ENCODE measurements around the gene HBS1L.

Gene HBS1L

GRCh38 chr6:135038335-135038734 lies 16.3 kb downstream of the HBS1L start:
- DNase-seq (ENCODE audit: extremely low spot score), result no peak
- no peak for TF ChIP-seq CTCF (IDR thresholded peaks at IDR 0.05; ENCODE audit: control extremely low read depth, extremely low read depth, low read depth, missing control alignments)
- POLR2A ChIA-PET, result no interaction called here
- CTCF ChIA-PET, result interaction anchor here (2.1 to 2.4 kb wide), 2 partner anchors 9 to 16 kb away, joined by 6 to 8 read pairs; partner anchors contain the start of gene HBS1L

- ChIA-PET POLR2A (no interaction called here), CTCF (no interaction called here)
- no peak for DNase-seq (ENCODE audit: extremely low spot score)
- TF ChIP-seq CTCF (IDR thresholded peaks at IDR 0.05; ENCODE audit: control extremely low read depth, extremely low read depth, low read depth, missing control alignments), result no peak
Observed at GRCh38 chr6:135037541-135037940, 17.1 kb downstream of the HBS1L start.

DNA sequence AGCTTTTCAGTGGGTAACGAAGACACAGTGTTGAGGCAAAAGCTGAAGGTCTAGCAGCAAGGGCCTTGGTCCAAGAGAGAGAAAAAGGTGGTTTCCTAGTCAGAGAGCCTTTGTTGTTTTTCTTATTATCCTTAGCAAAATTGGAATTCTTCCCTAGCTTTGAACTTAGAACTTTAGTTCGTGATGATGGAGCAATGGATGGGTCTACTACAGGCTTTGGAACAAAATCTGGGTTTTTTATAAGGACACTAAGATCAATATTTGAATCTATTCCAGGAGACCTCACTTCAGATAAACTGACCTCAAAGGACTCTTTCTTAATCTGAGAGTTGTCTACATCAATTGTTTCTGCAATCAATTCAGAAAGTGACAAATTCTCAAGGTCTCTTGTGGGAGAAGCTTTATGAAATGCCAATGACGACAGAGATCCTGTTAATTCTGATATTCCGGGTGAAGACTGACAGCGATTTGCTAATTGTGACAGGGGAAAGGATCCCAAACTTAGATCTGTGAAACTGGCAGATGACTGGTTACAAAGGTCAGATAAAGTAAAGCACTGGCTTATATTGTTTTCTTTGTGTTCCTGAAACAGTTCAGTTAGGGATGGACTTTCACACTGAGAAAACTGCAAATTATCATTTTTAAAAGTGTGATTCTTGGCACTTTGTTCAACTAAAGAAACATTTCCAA lies 17.7 kb downstream of the HBS1L start:
- TF ChIP-seq CTCF (IDR thresholded peaks at IDR 0.05; ENCODE audit: control extremely low read depth, extremely low read depth, low read depth, missing control alignments), result no peak
- no peak for DNase-seq (ENCODE audit: extremely low spot score)
- CTCF ChIA-PET, result interaction anchor here (0.7 kb wide), 1 partner anchor 33 kb away, joined by 3 read pairs; no protein-coding TSS in a partner anchor
- POLR2A ChIA-PET, result no interaction called here

- DNase-seq (ENCODE audit: extremely low spot score), result no peak
- POLR2A ChIA-PET, result no interaction called here
- no peak for TF ChIP-seq CTCF (IDR thresholded peaks at IDR 0.05; ENCODE audit: control extremely low read depth, extremely low read depth, low read depth, missing control alignments)
- CTCF ChIA-PET, result interaction anchor here (0.7 to 1.5 kb wide), 2 partner anchors 13 to 130 kb away, joined by 3 read pairs; no protein-coding TSS in a partner anchor
Observed at GRCh38 chr6:135033238-135033637, 21.4 kb downstream of the HBS1L start.

- POLR2A ChIA-PET, result no interaction called here
- TF ChIP-seq CTCF (IDR thresholded peaks at IDR 0.05; ENCODE audit: control extremely low read depth, extremely low read depth, low read depth, missing control alignments), result no peak
- CTCF ChIA-PET, result interaction anchor here (1.7 kb wide), 1 partner anchor 8 kb away, joined by 5 read pairs; no protein-coding TSS in a partner anchor
- DNase-seq (ENCODE audit: extremely low spot score), result no peak
Observed at GRCh38 chr6:135030532-135031178, 24.0 kb downstream of the HBS1L start.

DNA sequence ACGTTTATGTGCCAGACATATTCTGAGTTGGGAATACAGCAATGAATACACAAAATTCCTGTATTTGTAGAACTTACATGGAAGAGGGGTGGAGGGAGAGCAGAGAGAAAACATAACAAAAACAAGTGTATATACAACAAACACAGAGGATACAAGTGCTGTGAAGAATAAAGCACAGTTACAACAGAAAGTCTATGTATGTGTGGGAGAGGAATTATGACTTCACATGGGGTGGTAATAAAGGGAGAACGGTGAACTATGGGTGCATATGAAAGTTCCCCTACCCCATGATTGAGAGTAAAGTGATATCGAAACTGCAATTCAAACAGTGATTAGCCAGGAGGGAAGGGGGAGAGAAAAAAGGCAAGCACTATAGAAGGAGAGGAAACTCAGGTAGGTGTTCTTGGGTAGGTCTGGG lies 24.6 kb downstream of the HBS1L start:
- POLR2A ChIA-PET, result no interaction called here
- DNase-seq (ENCODE audit: extremely low spot score), result peak; percentile 68
- no peak for TF ChIP-seq CTCF (IDR thresholded peaks at IDR 0.05; ENCODE audit: control extremely low read depth, extremely low read depth, low read depth, missing control alignments)
- CTCF ChIA-PET, result no interaction called here

All from GM10248 (cell line).